NCI-H345 treated with DMSO at 0.1 percent for 48 hours (cell line): ENCODE measurements around the gene KDM6A.
"Not testable (repeated sequence)": the region's sequence is repeated elsewhere in the genome, so short reads cannot be mapped to it uniquely, and the experiment has no call there.

Experiments
- DNase-seq: peaks from one replicate; lab custom pipeline; 2025; ENCODE audit not compliant: unreplicated experiment; lab: John Stamatoyannopoulos, UW

Gene KDM6A

GRCh38 chrX:45070116-45071007 lies 197.4 kb downstream of the KDM6A start:
- peak; percentile 4 for DNase-seq

GRCh38 chrX:45073011-45073410 lies 200.0 kb downstream of the KDM6A start:
- not testable (repeated sequence) for DNase-seq

- DNase-seq = no peak
Measured at GRCh38 chrX:45077748-45078424, 204.9 kb downstream of the KDM6A start.

GRCh38 chrX:45083314-45083713 lies 210.3 kb downstream of the KDM6A start:
- no peak for DNase-seq

DNA sequence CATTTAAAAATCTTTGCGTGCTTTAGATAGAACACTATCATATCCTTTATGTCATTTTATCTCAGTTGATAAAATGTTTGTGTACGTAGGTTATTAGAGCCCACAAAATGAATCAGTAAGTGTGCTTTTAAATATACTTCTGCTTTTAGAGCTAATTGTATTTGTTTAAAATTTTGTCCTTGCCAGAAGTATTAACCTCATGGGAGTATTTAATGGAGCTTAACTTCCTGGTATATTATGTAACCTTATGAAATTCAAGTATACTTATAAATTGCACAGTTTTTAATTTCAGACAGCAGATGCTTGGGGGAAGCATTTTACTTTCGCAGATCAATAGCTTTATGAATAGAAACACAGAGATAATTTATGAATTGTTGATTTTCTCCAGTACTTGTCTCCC lies 237.5 kb downstream of the KDM6A start:
- no peak for DNase-seq

- DNase-seq = no peak
Measured at GRCh38 chrX:45126158-45126557, 253.2 kb downstream of the KDM6A start.

DNA sequence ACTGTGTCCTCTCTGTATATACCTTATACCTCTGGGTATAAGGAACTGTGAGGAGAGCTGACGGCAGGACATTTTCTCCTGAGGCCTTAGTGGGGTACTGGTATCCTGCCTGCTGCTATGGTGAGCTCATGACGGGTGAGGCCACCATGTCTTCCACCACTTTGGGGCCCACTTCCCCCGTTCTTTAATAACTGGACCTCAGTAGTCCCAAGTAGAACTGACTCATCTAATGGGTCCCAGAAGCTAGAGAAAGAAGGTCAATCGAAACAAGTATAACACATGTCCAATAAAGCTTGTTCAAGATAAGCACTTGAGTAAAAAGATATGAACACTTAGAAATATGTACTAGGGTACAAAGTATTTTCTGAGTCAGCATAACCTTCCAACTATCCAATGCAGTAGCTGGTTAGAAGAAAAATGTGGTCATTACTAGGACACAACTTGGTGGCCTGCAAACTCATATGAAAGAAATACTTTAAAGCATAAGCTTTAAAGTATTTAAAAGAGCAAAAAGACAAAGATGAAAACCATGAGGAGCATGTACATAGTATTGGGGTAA lies 256.0 kb downstream of the KDM6A start:
- no peak for DNase-seq

GRCh38 chrX:45133465-45133864 lies 260.5 kb downstream of the KDM6A start:
- DNase-seq = no peak

- no peak for DNase-seq
Measured at GRCh38 chrX:45134315-45134731, 261.3 kb downstream of the KDM6A start.

DNA sequence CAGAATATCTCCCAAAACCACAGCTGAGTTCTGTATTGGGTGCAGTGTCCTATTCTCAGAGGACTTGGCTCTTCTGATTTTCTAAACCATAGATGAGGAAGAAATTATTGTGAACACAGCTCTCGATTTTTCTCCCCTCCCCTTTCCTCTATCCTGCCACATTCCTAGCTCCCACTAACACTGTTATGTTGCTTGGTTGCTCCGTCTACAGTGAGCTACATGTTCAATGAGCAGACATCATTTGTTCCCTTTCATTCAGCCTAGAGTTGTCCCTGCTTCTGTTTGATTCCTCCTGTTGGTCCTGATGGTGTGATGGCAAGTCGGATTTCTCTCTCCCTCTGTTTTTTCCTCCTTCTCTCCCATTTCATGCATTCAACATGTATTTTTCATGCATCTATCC lies 261.8 kb downstream of the KDM6A start:
- DNase-seq = no peak

DNA sequence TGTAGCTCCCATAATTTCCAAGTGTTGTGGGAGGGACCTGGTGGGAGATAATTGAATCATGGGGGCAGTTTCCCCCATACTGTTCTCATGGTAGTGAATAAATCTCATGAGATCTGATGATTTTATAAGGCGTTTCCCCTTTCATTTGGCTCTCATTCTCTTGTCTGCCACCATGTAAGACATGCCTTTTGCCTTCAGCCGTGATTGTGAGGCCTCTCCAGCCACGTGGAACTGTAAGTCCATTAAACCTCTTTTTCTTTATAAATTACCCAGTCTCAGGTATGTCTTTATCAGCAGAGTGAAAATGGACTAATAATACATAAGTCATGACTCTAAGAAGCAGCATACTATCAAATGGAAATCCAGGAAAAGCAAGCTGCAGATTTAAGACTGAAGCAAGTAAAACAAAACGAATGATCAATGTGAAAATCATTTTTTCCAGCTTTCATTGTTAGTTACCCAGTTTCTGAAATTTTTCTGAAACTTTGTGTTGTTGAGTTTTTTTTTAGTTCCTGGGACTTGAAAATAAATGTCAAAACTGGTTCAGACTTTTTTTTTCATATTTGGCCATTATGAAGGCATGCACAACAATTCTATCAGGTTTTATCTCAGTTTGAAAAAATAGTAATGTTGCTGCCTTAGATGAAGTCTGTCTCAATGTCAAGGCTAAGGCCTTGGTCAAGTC lies 262.5 kb downstream of the KDM6A start:
- DNase-seq = not testable (repeated sequence)

GRCh38 chrX:45137531-45137930 lies 264.5 kb downstream of the KDM6A start:
- no peak for DNase-seq

DNA sequence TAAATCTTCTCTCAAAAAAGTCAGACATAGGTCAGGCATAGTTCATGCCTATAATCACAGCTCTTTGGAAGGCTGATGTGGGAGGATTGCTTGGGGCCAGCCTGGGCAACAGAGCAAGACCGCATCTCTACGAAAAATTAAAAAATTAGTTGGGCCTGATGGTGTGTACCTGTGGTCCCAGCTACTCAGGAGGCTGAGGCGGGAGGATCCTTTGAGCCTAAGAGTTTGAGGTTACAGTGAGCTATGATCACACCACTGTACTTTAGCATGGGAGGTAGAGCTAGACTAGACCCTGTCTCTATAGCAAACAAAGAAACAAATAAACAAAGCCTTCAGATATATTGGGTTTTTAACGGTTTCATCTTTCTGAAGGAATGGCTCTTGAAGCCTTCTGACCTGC lies 265.5 kb downstream of the KDM6A start:
- DNase-seq = no peak

DNA sequence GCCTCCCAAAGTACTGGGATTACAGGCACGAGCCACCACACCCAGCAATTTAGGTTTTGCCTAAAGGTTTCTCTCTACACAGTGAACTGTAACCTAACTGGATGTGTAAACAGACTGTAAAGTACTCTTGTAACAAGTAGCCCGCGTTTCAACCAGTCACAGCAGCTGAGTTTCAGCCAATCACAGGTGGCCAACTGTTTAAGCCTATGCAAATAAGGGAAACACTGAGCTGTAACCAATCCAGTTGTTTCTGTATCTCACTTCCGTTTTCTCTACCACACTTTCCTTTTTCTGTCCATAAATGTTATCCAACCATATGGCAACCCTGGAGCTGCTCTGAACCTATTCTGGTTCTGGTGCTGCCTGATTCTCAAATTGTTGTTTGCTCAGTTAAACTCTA lies 267.8 kb downstream of the KDM6A start:
- DNase-seq = no peak

DNA sequence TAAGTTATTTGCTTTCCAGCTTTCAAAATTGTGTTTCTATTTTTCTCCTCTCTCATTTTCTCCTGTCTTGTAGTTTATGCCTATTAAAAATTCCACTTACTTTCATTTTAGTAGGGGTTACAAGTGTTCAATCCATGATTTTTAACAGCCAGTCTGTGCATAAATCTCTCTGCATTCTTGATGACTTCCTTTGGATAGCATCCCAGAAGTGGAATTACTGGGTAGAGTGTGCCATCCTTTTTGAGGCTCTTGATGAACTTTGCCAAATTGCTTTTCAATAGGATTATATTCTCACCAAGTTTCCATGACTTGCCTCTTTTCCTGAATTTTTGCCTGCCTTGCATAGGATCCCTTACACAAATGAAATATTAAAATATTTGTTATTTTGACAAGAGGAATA lies 269.2 kb downstream of the KDM6A start:
- DNase-seq = no peak

- DNase-seq = no peak
Measured at GRCh38 chrX:45143455-45143854, 270.5 kb downstream of the KDM6A start.

GRCh38 chrX:45145492-45146215 lies 272.7 kb downstream of the KDM6A start:
- DNase-seq = no peak

GRCh38 chrX:45150821-45151220 lies 277.8 kb downstream of the KDM6A start:
- no peak for DNase-seq

- DNase-seq = no peak
Measured at GRCh38 chrX:45154033-45154360, 281.0 kb downstream of the KDM6A start.

DNA sequence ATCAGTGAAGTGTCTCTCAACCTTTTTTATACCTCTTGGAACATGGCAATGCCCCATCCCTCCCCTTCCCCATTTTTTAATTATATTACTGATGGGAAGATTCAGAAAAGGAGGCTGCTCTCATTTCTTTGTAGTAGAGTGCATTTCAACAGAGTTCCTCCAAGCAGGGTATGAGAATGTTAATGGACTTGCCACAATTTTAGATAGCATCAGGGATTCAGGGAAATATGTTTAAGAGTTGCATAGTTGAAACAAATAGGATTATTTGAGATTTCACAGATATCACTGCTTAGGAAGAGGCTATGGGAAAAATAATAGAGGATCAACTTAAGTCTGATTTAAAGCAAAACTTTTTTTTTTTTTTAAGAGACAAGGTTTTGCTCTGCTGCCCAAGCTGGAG lies 281.5 kb downstream of the KDM6A start:
- DNase-seq = no peak

DNA sequence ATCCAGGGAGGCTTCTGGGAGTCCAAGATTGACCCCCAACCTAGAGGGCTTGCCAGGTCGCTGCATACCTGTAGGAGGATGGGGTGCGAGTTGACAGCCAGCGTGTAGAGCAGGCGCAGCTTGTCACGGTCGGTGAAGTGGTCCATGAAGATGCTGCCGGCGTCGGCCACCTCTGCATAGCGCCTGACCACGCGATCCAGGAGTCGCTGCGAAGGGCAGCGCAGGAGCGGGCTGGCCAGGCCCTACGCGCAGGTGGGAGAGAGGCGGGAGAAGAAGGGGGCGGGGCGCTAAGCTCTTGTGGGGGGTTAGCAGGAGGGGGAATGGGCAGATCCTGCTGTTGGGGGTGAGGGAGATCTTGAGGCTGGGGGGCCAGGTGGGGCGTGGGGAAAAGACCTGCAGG lies 284.7 kb downstream of the KDM6A start:
- no peak for DNase-seq
